ENCODE data around the gene WWC2. TPM values are rescaled to one million over a fixed set of nuclear protein-coding genes. Genes with fewer than 3 reads are reported as not detected.

The WWC2 gene
- total RNA-seq, 1 experiment from 2014 or later, result 126 TPM

DNA sequence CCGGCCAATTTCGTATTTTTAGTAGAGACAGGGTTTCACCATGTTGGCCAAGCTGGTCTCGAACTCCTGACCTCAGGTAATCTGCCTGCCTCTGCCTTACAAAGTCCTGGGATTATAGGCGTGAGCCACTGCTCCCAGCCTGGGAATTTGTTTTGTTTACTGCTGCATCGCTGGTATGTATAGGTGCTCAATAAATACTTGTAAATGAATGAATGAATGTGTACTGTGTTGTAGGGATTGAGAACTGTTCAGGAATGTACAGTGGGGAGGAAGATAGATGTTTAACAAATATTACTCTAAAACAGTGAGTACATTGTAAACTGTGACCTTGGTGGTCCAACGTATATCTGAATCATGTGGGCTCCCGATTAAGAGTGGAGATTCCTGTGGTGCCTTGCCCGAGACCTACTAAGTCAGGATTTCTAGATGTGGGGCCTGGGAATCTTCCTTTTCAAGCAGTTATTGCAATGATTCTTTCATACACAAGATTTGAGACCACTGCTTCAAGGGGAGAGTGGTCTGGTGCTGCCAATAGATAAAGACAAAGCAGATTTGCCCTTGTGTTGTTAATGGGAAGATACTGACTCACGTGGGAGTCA is 41.0 kb downstream of the WWC2 start:
- ChIA-PET CTCF (interaction anchor here (0.7 kb wide), 1 partner anchor 60 kb away, joined by 3 read pairs; no protein-coding TSS in a partner anchor), POLR2A (no interaction called here)
- peak overlapping the region; percentile 88 for H3K27ac Mint-ChIP-seq
- H3K4me3 Mint-ChIP-seq, result no peak overlapping the region
- DNase-seq (ENCODE audit: low spot score), result no peak
- no peak for ATAC-seq
- H3K27me3 Mint-ChIP-seq (ENCODE audit: low read depth), result no peaks in the 10 kb centered on the region
- no peaks in the 10 kb centered on the region for H3K36me3 Mint-ChIP-seq
- no peaks in the 10 kb centered on the region for H3K9me3 Mint-ChIP-seq
- peaks cover 59% of the 10 kb centered on the region for H3K4me1 Mint-ChIP-seq
- TF ChIP-seq, protein P1, sequence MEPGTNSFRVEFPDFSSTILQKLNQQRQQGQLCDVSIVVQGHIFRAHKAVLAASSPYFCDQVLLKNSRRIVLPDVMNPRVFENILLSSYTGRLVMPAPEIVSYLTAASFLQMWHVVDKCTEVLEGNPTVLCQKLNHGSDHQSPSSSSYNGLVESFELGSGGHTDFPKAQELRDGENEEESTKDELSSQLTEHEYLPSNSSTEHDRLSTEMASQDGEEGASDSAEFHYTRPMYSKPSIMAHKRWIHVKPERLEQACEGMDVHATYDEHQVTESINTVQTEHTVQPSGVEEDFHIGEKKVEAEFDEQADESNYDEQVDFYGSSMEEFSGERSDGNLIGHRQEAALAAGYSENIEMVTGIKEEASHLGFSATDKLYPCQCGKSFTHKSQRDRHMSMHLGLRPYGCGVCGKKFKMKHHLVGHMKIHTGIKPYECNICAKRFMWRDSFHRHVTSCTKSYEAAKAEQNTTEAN (CRISPR knock-in tag; IDR thresholded peaks at IDR 0.05), result no peak
- TF ChIP-seq CREM (CRISPR knock-in tag; IDR thresholded peaks at IDR 0.05) (no peak), GABPB1 (CRISPR knock-in tag; IDR thresholded peaks at IDR 0.05) (no peak), JUN (CRISPR knock-in tag; IDR thresholded peaks at IDR 0.05) (no peak), SP1 (CRISPR knock-in tag; conservative IDR thresholded peaks at IDR 0.05) (no peak), PRRX2 (CRISPR knock-in tag; IDR thresholded peaks at IDR 0.05) (no peak), GRHL2 (CRISPR knock-in tag; IDR thresholded peaks at IDR 0.05; ENCODE audit: insufficient replicate concordance, severe bottlenecking) (no peak), FOXP1 (CRISPR knock-in tag; IDR thresholded peaks at IDR 0.05; ENCODE audit: borderline replicate concordance) (no peak), ATF1 (CRISPR knock-in tag; IDR thresholded peaks at IDR 0.05) (no peak)
- TF ChIP-seq, protein P2, sequence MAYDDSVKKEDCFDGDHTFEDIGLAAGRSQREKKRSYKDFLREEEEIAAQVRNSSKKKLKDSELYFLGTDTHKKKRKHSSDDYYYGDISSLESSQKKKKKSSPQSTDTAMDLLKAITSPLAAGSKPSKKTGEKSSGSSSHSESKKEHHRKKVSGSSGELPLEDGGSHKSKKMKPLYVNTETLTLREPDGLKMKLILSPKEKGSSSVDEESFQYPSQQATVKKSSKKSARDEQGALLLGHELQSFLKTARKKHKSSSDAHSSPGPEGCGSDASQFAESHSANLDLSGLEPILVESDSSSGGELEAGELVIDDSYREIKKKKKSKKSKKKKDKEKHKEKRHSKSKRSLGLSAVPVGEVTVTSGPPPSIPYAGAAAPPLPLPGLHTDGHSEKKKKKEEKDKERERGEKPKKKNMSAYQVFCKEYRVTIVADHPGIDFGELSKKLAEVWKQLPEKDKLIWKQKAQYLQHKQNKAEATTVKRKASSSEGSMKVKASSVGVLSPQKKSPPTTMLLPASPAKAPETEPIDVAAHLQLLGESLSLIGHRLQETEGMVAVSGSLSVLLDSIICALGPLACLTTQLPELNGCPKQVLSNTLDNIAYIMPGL (CRISPR knock-in tag; IDR thresholded peaks at IDR 0.05), result no peak
- TF ChIP-seq, protein P3, sequence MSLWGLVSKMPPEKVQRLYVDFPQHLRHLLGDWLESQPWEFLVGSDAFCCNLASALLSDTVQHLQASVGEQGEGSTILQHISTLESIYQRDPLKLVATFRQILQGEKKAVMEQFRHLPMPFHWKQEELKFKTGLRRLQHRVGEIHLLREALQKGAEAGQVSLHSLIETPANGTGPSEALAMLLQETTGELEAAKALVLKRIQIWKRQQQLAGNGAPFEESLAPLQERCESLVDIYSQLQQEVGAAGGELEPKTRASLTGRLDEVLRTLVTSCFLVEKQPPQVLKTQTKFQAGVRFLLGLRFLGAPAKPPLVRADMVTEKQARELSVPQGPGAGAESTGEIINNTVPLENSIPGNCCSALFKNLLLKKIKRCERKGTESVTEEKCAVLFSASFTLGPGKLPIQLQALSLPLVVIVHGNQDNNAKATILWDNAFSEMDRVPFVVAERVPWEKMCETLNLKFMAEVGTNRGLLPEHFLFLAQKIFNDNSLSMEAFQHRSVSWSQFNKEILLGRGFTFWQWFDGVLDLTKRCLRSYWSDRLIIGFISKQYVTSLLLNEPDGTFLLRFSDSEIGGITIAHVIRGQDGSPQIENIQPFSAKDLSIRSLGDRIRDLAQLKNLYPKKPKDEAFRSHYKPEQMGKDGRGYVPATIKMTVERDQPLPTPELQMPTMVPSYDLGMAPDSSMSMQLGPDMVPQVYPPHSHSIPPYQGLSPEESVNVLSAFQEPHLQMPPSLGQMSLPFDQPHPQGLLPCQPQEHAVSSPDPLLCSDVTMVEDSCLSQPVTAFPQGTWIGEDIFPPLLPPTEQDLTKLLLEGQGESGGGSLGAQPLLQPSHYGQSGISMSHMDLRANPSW (CRISPR knock-in tag; conservative IDR thresholded peaks at IDR 0.05; ENCODE audit: low read depth), result no peak
- TF ChIP-seq, protein P4, sequence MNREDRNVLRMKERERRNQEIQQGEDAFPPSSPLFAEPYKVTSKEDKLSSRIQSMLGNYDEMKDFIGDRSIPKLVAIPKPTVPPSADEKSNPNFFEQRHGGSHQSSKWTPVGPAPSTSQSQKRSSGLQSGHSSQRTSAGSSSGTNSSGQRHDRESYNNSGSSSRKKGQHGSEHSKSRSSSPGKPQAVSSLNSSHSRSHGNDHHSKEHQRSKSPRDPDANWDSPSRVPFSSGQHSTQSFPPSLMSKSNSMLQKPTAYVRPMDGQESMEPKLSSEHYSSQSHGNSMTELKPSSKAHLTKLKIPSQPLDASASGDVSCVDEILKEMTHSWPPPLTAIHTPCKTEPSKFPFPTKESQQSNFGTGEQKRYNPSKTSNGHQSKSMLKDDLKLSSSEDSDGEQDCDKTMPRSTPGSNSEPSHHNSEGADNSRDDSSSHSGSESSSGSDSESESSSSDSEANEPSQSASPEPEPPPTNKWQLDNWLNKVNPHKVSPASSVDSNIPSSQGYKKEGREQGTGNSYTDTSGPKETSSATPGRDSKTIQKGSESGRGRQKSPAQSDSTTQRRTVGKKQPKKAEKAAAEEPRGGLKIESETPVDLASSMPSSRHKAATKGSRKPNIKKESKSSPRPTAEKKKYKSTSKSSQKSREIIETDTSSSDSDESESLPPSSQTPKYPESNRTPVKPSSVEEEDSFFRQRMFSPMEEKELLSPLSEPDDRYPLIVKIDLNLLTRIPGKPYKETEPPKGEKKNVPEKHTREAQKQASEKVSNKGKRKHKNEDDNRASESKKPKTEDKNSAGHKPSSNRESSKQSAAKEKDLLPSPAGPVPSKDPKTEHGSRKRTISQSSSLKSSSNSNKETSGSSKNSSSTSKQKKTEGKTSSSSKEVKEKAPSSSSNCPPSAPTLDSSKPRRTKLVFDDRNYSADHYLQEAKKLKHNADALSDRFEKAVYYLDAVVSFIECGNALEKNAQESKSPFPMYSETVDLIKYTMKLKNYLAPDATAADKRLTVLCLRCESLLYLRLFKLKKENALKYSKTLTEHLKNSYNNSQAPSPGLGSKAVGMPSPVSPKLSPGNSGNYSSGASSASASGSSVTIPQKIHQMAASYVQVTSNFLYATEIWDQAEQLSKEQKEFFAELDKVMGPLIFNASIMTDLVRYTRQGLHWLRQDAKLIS (CRISPR knock-in tag; IDR thresholded peaks at IDR 0.05; ENCODE audit: borderline replicate concordance), result no peak
- TF ChIP-seq, protein P5, sequence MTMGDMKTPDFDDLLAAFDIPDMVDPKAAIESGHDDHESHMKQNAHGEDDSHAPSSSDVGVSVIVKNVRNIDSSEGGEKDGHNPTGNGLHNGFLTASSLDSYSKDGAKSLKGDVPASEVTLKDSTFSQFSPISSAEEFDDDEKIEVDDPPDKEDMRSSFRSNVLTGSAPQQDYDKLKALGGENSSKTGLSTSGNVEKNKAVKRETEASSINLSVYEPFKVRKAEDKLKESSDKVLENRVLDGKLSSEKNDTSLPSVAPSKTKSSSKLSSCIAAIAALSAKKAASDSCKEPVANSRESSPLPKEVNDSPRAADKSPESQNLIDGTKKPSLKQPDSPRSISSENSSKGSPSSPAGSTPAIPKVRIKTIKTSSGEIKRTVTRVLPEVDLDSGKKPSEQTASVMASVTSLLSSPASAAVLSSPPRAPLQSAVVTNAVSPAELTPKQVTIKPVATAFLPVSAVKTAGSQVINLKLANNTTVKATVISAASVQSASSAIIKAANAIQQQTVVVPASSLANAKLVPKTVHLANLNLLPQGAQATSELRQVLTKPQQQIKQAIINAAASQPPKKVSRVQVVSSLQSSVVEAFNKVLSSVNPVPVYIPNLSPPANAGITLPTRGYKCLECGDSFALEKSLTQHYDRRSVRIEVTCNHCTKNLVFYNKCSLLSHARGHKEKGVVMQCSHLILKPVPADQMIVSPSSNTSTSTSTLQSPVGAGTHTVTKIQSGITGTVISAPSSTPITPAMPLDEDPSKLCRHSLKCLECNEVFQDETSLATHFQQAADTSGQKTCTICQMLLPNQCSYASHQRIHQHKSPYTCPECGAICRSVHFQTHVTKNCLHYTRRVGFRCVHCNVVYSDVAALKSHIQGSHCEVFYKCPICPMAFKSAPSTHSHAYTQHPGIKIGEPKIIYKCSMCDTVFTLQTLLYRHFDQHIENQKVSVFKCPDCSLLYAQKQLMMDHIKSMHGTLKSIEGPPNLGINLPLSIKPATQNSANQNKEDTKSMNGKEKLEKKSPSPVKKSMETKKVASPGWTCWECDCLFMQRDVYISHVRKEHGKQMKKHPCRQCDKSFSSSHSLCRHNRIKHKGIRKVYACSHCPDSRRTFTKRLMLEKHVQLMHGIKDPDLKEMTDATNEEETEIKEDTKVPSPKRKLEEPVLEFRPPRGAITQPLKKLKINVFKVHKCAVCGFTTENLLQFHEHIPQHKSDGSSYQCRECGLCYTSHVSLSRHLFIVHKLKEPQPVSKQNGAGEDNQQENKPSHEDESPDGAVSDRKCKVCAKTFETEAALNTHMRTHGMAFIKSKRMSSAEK (CRISPR knock-in tag; IDR thresholded peaks at IDR 0.05; ENCODE audit: borderline replicate concordance), result no peak
- TF ChIP-seq, protein P6, sequence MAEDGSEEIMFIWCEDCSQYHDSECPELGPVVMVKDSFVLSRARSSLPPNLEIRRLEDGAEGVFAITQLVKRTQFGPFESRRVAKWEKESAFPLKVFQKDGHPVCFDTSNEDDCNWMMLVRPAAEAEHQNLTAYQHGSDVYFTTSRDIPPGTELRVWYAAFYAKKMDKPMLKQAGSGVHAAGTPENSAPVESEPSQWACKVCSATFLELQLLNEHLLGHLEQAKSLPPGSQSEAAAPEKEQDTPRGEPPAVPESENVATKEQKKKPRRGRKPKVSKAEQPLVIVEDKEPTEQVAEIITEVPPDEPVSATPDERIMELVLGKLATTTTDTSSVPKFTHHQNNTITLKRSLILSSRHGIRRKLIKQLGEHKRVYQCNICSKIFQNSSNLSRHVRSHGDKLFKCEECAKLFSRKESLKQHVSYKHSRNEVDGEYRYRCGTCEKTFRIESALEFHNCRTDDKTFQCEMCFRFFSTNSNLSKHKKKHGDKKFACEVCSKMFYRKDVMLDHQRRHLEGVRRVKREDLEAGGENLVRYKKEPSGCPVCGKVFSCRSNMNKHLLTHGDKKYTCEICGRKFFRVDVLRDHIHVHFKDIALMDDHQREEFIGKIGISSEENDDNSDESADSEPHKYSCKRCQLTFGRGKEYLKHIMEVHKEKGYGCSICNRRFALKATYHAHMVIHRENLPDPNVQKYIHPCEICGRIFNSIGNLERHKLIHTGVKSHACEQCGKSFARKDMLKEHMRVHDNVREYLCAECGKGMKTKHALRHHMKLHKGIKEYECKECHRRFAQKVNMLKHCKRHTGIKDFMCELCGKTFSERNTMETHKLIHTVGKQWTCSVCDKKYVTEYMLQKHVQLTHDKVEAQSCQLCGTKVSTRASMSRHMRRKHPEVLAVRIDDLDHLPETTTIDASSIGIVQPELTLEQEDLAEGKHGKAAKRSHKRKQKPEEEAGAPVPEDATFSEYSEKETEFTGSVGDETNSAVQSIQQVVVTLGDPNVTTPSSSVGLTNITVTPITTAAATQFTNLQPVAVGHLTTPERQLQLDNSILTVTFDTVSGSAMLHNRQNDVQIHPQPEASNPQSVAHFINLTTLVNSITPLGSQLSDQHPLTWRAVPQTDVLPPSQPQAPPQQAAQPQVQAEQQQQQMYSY (CRISPR knock-in tag; IDR thresholded peaks at IDR 0.05), result no peak
- TF ChIP-seq, protein P7, sequence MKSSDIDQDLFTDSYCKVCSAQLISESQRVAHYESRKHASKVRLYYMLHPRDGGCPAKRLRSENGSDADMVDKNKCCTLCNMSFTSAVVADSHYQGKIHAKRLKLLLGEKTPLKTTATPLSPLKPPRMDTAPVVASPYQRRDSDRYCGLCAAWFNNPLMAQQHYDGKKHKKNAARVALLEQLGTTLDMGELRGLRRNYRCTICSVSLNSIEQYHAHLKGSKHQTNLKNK (CRISPR knock-in tag; IDR thresholded peaks at IDR 0.05), result no peak
- TF ChIP-seq, protein P8, sequence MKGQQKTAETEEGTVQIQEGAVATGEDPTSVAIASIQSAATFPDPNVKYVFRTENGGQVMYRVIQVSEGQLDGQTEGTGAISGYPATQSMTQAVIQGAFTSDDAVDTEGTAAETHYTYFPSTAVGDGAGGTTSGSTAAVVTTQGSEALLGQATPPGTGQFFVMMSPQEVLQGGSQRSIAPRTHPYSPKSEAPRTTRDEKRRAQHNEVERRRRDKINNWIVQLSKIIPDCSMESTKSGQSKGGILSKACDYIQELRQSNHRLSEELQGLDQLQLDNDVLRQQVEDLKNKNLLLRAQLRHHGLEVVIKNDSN (CRISPR knock-in tag; IDR thresholded peaks at IDR 0.05), result no peak
